Left lung (tissue), 10 donors: ENCODE data around the gene OSBPL3. TPM values are rescaled to one million over a fixed set of nuclear protein-coding genes. Genes with fewer than 3 reads are reported as not detected.

Source experiments
- ATAC-seq: fragments of 200-7000 bp; cut with Tn5 transposase; one replicate; pipeline ENCODE4 v1.9.1; 2020; ENCODE audit warnings: moderate library complexity
- DNase-seq, 4 donors: peaks; one replicate each; pipeline ENCODE4 v3.0.0-alpha.2; 2013 to 2020
- H3K27ac ChIP-seq, 2 donors: fragments of 200-600 bp; sonication (generic) in 1 of 2; one replicate each; pipeline versions ENCODE4 v1.5.0 to v1.8.0; 2020 to 2021
- H3K27me3 ChIP-seq, 2 donors: fragments of 200-600 bp; sonication (generic) in 1 of 2; one replicate each; pipeline versions ENCODE4 v1.5.0 to v1.8.0; 2020 to 2021
- H3K36me3 ChIP-seq, 2 donors: fragments of 200-600 bp; sonication (generic) in 1 of 2; one replicate each; pipeline versions ENCODE4 v1.5.0 to v1.8.0; 2020 to 2021
- H3K4me1 ChIP-seq, 2 donors: fragments of 200-600 bp; one replicate each; pipeline ENCODE4 v1.8.0; 2021
- H3K4me3 ChIP-seq, 2 donors: fragments of 200-600 bp; sonication (generic) in 1 of 2; one replicate each; pipeline versions ENCODE4 v1.5.0 to v1.8.0; 2020 to 2021; ENCODE audit warnings: mild to moderate bottlenecking in 1 of 2
- H3K9me3 ChIP-seq, 2 donors: fragments of 200-600 bp; sonication (generic) in 1 of 2; one replicate each; pipeline versions ENCODE4 v1.5.0 to v1.8.0; 2020 to 2021
- CTCF ChIP-seq, 2 donors: fragments of 200-600 bp; sonication (generic) in 1 of 2; IDR thresholded peaks; one replicate each; pipeline versions ENCODE4 v1.5.0 to v1.8.0; 2021; ENCODE audit warnings: antibody characterized with exemption in 2 of 2
- intact Hi-C, 2 donors: fragments of 100-400 bp; cut with DNase I; formaldehyde crosslinking; loops; one replicate each; pipeline versions ENCODE4 v1.11.2 to v1.14.2; 2022
- polyA plus RNA-seq, 6 donors: library from polyadenylated mRNA; unstranded; fragments of 120-200 nt; gene quantifications; one replicate each; pipeline ENCODE4 v1.2.1, GENCODE V29; 2013; ENCODE audit not compliant: insufficient read length in 6 of 6
- total RNA-seq, 2 donors: library from RNA; stranded (reverse); fragmentation: NEBNext Ultra II Directional; extraction: Animal tissue kit (Norgen Biotek cat#: 25700); gene quantifications; one replicate each; pipeline ENCODE4 v1.2.1, GENCODE V29; 2021
- donor health status: DM: no; HTN: yes; CAD: no.
- donor health status: DM: no; HTN: no; CAD: no.

OSBPL3 gene
- total and polyA plus RNA-seq, 8 donors = 2.3 to 30.5 (median 3.3) TPM

- H3K27me3 ChIP-seq = peaks cover 0 to 15% of the 10 kb centered on the region in 2 donors
- intact Hi-C loops = no loop called here
Measured at GRCh38 chr7:24751484-24751883, 228.5 kb downstream of the OSBPL3 start.

GRCh38 chr7:24750441-24751055 is 229.4 kb downstream of the OSBPL3 start:
- no peak overlapping the region for H3K4me3 ChIP-seq
- no peak for TF ChIP-seq CTCF (IDR thresholded peaks at IDR 0.05)
- peaks cover 0 to 6% of the 10 kb centered on the region in 2 donors for H3K27me3 ChIP-seq
- no peak overlapping the region for H3K27ac ChIP-seq
- intact Hi-C loops = no loop called here
- ATAC-seq = no peak
- no peaks in the 10 kb centered on the region for H3K9me3 ChIP-seq
- no peaks in the 10 kb centered on the region for H3K36me3 ChIP-seq
- H3K4me1 ChIP-seq = no peaks in the 10 kb centered on the region
- DNase-seq = no peak

More at GRCh38 chr7:24751484-24751883, 228.5 kb downstream of the OSBPL3 start:
- no peaks in the 10 kb centered on the region for H3K36me3 ChIP-seq
- H3K4me3 ChIP-seq = no peak overlapping the region
- TF ChIP-seq CTCF (IDR thresholded peaks at IDR 0.05) = no peak
- peaks cover 0 to 5% of the 10 kb centered on the region in 2 donors for H3K4me1 ChIP-seq
- ATAC-seq (no peak), DNase-seq (no peak)
- no peak overlapping the region for H3K27ac ChIP-seq
- no peaks in the 10 kb centered on the region for H3K9me3 ChIP-seq

DNA sequence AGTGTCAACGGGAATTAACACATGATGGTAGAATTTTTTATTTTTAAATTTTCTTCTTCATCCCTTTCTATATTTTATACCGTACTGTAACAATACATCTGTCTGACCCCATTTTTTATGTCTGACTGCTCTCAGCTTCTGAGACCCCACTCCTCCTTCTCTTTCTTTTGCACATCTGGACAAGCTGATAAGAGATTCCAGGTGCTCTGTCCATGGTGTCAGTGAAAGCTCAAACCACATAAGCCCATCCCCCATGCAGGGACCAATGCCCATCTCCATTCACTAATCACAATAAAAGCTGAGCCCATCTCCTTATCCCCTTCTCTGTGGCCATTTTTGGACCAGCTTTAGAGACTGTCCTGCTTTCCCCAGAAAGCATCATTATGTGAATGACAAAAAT is 231.5 kb downstream of the OSBPL3 start:
- H3K4me3 ChIP-seq = no peak overlapping the region
- no peak overlapping the region for H3K27ac ChIP-seq
- H3K27me3 ChIP-seq = no peaks in the 10 kb centered on the region
- DNase-seq = no peak
- no peak for TF ChIP-seq CTCF (IDR thresholded peaks at IDR 0.05)
- H3K9me3 ChIP-seq = no peaks in the 10 kb centered on the region
- intact Hi-C loops = no loop called here
- H3K4me1 ChIP-seq = no peaks in the 10 kb centered on the region
- H3K36me3 ChIP-seq = no peaks in the 10 kb centered on the region
- ATAC-seq = no peak

Other genes starting within 250 kb of the OSBPL3 start
- gene GSDME, start 222.7 kb downstream of the OSBPL3 start, total RNA-seq = 10 to 100 TPM in 1 of 2 donors, 1 to 10 TPM in 1; 8.3 to 13.1 TPM
- 10 to 100 TPM in 5 of 6 donors, 1 to 10 TPM in 1; 9.0 to 16.6 (median 12.4) TPM for gene GSDME, start 222.7 kb downstream of the OSBPL3 start, polyA plus RNA-seq
- 100 to 1,000 TPM in 1 of 2 donors, 10 to 100 TPM in 1; 79.5 to 106 TPM for gene CYCS, start 145.1 kb upstream of the OSBPL3 start, total RNA-seq
- gene CYCS, start 145.1 kb upstream of the OSBPL3 start, polyA plus RNA-seq = 10 to 100 TPM; 60.4 to 83.5 (median 64.1) TPM
- gene NPVF, start 248.3 kb upstream of the OSBPL3 start, total RNA-seq = not detected
- not detected for gene NPVF, start 248.3 kb upstream of the OSBPL3 start, polyA plus RNA-seq